Gastrocnemius medialis (tissue), 4 donors: ENCODE results near the gene CSNK1G1. TPM values are rescaled to one million over a fixed set of nuclear protein-coding genes. Genes with fewer than 3 reads are reported as not detected.
A peak's percentile ranks its signal among the peaks of the same experiment; 100 is the strongest.
"Not testable (repeated sequence)": the region's sequence is repeated elsewhere in the genome, so short reads cannot be mapped to it uniquely, and the experiment has no call there.

Experiments
- ATAC-seq, 2 donors: fragments of 150-250 bp; one replicate each; pipeline ENCODE4 v1.9.1; 2016
- DNase-seq, 2 donors: peaks; one replicate each; pipeline ENCODE4 v3.0.0-alpha.2; 2019
- H3K27ac ChIP-seq, 4 donors: fragments of 200-600 bp; sonication (generic); 1 replicate in 1 of 4; 2 replicates in 3 of 4; pipeline ENCODE4 v1.5.1; 2016 to 2018; ENCODE audit warnings: mild to moderate bottlenecking in 2 of 4, moderate library complexity in 1 of 4
- H3K27me3 ChIP-seq, 3 donors: fragments of 200-600 bp; sonication (generic) in 2 of 3; 1 replicate in 1 of 3; 2 replicates in 2 of 3; pipeline versions ENCODE4 v1.5.1 to v1.6.0; 2016 to 2019; ENCODE audit warnings: mild to moderate bottlenecking in 1 of 3, moderate library complexity in 1 of 3
- H3K36me3 ChIP-seq, 2 donors: fragments of 200-600 bp; sonication (generic) in 1 of 2; one replicate each; pipeline ENCODE4 v1.5.1; 2017 to 2018
- H3K4me1 ChIP-seq, 2 donors: fragments of 200-600 bp; sonication (generic) in 1 of 2; one replicate each; pipeline ENCODE4 v1.5.1; 2016 to 2017; ENCODE audit warnings: mild to moderate bottlenecking in 2 of 2
- H3K4me3 ChIP-seq, 4 donors: fragments of 200-600 bp; sonication (generic) in 3 of 4; 1 replicate in 1 of 4; 2 replicates in 3 of 4; pipeline ENCODE4 v1.5.1; 2016 to 2019; ENCODE audit warnings: mild to moderate bottlenecking in 2 of 4
- H3K9me3 ChIP-seq, 3 donors: fragments of 200-600 bp; sonication (generic) in 2 of 3; 1 replicate in 1 of 3; 2 replicates in 2 of 3; pipeline ENCODE4 v1.5.1; 2016 to 2019
- POLR2A ChIP-seq, 2 donors: fragments of 450-650 bp; IDR thresholded peaks; one replicate each; pipeline ENCODE4 v1.6.1; 2017; ENCODE audit warnings: antibody characterized with exemption in 2 of 2, mild to moderate bottlenecking in 2 of 2, moderate library complexity in 2 of 2
- in situ Hi-C, 4 donors: fragments of 200-750 bp; cut with MboI; loops; one replicate each; pipeline versions ENCODE4 v1.15.0 to v1.8.0; 2017; ENCODE audit warnings: low sequenced_read_pairs in 4 of 4
- intact Hi-C: fragments of 100-400 bp; cut with DNase I; formaldehyde crosslinking; loops from one replicate; pipeline ENCODE4 v1.15.1; 2023; ENCODE audit warnings: low total_unique reads
- total RNA-seq, 4 donors: library from RNA; depleted of rRNA; stranded (reverse); fragments of >200 nt; gene quantifications; one replicate each; pipeline versions ENCODE4 v1.1.0 to v1.2.3, GENCODE V29; 2016
- TF ChIP-seq, protein P1 (sequence below), 5 experiments: fragments of 450-650 bp in 3 of 5; fragments of 200-600 bp in 2 of 5; sonication (generic) in 2 of 5; IDR thresholded peaks in 4 of 5; conservative IDR thresholded peaks in 1 of 5; 1 replicate in 4 of 5; 2 replicates in 1 of 5; pipeline ENCODE4 v1.5.1; 2016 to 2019; ENCODE audit warnings: antibody characterized with exemption in 5 of 5, mild to moderate bottlenecking in 3 of 5, moderate library complexity in 3 of 5

Gene CSNK1G1
- total RNA-seq, 4 donors from 2014 or later, result 5.3 to 26.6 (median 6.5) TPM

DNA sequence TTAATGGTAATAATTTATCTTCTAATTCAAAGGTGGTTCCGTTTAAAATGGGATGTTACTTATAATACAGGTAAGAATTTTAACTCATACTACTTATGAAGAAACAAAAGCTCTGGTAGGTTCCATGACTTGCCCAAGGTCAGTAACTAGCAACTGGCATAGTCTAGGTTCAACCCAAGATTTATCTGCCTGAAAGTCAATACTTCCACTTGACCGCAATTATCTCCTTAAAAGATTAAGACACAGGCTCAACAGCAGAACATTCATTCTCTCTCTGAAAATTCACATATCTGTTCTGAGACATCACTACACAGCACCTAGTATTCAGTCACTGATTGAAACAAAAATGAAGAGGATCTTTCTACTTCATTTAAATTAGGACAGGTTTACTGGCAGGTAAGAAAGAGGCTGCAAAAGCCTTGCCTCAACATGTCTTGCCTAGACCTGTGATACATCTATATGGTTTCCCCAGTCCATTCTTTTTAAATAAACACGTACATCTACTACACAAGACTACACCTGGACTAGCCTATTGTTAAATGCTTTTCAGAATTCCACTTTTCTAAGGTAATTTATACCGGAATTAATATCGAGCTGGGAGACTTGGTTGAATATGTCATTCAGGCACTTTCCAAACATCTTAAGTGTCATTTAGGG, 1.2 kb downstream of the CSNK1G1 start:
- TF ChIP-seq, protein P1, sequence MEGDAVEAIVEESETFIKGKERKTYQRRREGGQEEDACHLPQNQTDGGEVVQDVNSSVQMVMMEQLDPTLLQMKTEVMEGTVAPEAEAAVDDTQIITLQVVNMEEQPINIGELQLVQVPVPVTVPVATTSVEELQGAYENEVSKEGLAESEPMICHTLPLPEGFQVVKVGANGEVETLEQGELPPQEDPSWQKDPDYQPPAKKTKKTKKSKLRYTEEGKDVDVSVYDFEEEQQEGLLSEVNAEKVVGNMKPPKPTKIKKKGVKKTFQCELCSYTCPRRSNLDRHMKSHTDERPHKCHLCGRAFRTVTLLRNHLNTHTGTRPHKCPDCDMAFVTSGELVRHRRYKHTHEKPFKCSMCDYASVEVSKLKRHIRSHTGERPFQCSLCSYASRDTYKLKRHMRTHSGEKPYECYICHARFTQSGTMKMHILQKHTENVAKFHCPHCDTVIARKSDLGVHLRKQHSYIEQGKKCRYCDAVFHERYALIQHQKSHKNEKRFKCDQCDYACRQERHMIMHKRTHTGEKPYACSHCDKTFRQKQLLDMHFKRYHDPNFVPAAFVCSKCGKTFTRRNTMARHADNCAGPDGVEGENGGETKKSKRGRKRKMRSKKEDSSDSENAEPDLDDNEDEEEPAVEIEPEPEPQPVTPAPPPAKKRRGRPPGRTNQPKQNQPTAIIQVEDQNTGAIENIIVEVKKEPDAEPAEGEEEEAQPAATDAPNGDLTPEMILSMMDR (IDR thresholded peaks at IDR 0.05 in 4 of 5, conservative IDR thresholded peaks at IDR 0.05 in 1 of 5), result no peak
- no peak for TF ChIP-seq POLR2A (IDR thresholded peaks at IDR 0.05)
- no peak for DNase-seq
- peak overlapping the region; percentile 78 to 97 (median 92) for H3K4me3 ChIP-seq
- no peaks in the 10 kb centered on the region for H3K27me3 ChIP-seq
- peaks cover 8 to 9% of the 10 kb centered on the region in 2 donors for H3K4me1 ChIP-seq
- H3K27ac ChIP-seq, result peak overlapping the region in 3 of 4 donors; percentile 65 to 90 (median 75)
- ATAC-seq, result no peak
- no peaks in the 10 kb centered on the region for H3K36me3 ChIP-seq
- in situ Hi-C loops (loop anchor here in 1 of 4 donors (25.0 kb wide), 1 partner anchor 143 kb away; no protein-coding TSS in a partner anchor), intact Hi-C loops (loop anchor here (10.0 kb wide), 1 partner anchor 250 kb away; no protein-coding TSS in a partner anchor)
- H3K9me3 ChIP-seq, result no peaks in the 10 kb centered on the region

DNA sequence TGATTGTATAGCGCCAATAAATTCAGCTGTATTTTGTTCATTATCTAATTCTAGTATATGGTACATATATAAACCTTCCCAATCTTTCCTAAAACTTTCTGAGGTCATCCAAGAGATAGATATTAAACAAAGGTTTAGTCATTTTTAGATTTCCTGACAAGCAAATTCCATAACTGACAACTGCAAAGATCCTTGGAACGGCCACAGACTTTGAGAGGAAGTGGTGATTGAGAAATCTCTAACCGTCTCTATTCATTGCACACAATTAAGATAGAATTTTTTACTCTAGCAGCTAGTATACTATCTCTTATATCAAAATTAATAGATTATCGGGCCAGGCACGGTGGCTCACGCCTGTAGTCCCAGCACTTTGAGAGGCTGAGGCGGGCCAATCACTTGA, 4.7 kb downstream of the CSNK1G1 start:
- Histone ChIP-seq H3K27me3 (no peaks in the 10 kb centered on the region), H3K9me3 (no peaks in the 10 kb centered on the region), H3K27ac (no peak overlapping the region), H3K4me1 (peaks cover 8 to 9% of the 10 kb centered on the region in 2 donors), H3K4me3 (no peak overlapping the region), H3K36me3 (no peaks in the 10 kb centered on the region)
- in situ Hi-C loops, result loop anchor here in 1 of 4 donors (25.0 kb wide), 1 partner anchor 139 kb away; no protein-coding TSS in a partner anchor
- no peak for DNase-seq
- intact Hi-C loops, result loop anchor here (10.0 kb wide), 1 partner anchor 246 kb away; no protein-coding TSS in a partner anchor
- TF ChIP-seq, protein P1 (IDR thresholded peaks at IDR 0.05 in 4 of 5, conservative IDR thresholded peaks at IDR 0.05 in 1 of 5), result no peak
- no peak for TF ChIP-seq POLR2A (IDR thresholded peaks at IDR 0.05)
- ATAC-seq, result no peak

DNA sequence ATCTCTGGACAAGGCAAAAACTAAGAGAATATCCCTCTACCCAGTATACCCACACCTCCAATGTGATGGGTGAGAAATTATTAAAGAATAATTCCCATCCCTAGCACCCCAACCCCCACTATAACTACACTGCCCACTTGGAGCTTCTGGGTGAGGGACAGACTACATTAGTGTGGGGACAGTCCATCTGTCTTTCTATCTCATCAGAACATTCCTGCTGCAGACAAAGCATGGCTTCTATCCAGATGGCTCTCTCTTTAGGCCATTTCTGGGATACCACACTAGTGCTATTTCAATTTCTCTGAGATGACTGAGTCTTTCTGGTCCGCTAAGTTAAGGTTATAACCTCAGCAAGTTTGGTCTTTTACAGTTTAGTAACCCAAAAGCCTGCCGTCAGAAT, 6.6 kb downstream of the CSNK1G1 start:
- peaks cover 0 to 5% of the 10 kb centered on the region in 2 donors for H3K4me1 ChIP-seq
- H3K27me3 ChIP-seq, result no peaks in the 10 kb centered on the region
- H3K9me3 ChIP-seq, result no peaks in the 10 kb centered on the region
- no peak overlapping the region for H3K4me3 ChIP-seq
- no peak overlapping the region for H3K27ac ChIP-seq
- ATAC-seq, result no peak
- no peak for DNase-seq
- TF ChIP-seq, protein P1 (IDR thresholded peaks at IDR 0.05 in 4 of 5, conservative IDR thresholded peaks at IDR 0.05 in 1 of 5), result no peak
- TF ChIP-seq POLR2A (IDR thresholded peaks at IDR 0.05), result no peak
- intact Hi-C loops, result no loop called here
- H3K36me3 ChIP-seq, result no peaks in the 10 kb centered on the region
- in situ Hi-C loops, result no loop called here

DNA sequence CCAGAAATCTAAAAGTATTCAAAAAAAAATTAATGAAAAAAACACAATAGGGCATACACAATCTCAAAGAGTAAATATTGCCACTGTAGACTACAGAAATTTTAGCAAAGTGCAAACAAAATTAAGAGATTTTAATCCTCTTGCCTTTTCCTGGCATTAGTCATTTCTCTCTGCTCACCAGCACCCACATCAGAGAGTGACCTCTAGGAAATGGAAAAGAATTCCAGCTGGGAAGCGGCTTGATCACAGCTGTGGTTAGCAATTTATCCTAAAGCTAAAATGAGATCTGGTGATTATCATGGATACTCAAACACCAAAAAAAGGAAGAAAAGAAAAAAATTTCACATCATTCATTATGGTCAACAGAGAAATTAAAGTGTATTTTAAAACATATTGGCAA, 7.5 kb downstream of the CSNK1G1 start:
- Histone ChIP-seq H3K27ac (no peak overlapping the region), H3K9me3 (no peaks in the 10 kb centered on the region), H3K4me3 (no peak overlapping the region), H3K27me3 (no peaks in the 10 kb centered on the region), H3K36me3 (no peaks in the 10 kb centered on the region), H3K4me1 (peaks cover 0 to 8% of the 10 kb centered on the region in 2 donors)
- intact Hi-C loops (no loop called here), in situ Hi-C loops (no loop called here)
- TF ChIP-seq, protein P1 (IDR thresholded peaks at IDR 0.05 in 4 of 5, conservative IDR thresholded peaks at IDR 0.05 in 1 of 5), result no peak
- TF ChIP-seq POLR2A (IDR thresholded peaks at IDR 0.05), result no peak
- DNase-seq, result no peak
- ATAC-seq, result no peak

DNA sequence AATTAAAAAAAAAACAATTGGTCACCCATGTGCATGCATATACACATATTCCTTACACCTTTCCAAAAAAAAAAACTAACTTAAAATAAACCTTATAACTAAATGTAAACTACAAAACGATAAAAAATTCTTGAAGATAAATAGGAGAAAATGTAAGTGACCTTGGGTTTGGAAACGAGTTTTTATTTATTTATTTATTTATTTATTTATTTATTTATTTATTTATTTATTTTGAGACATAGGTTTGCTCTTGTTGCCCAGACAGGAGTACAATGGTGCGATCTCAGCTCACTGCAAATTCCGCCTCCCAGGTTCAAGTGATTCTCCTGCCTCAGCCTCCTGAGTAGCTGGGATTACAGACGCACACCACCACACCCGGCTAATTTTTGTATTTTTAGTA, 9.7 kb downstream of the CSNK1G1 start:
- intact Hi-C loops, H3K4me1 ChIP-seq, H3K27me3 ChIP-seq, in situ Hi-C loops, H3K27ac ChIP-seq, ATAC-seq, DNase-seq, H3K9me3 ChIP-seq, H3K36me3 ChIP-seq, H3K4me3 ChIP-seq: not testable (repeated sequence)
